HEK293T (cell line): ENCODE measurements around the gene ICOSLG.

ENCODE experiments used
- CTCF ChIA-PET: fragments of 350-600 bp; formaldehyde crosslinking; extraction: SDS; loops from one replicate; lab custom pipeline; 2021; ENCODE audit warnings: antibody characterized with exemption, inconsistent platforms; lab: Yijun Ruan, JAX
- POLR2A ChIA-PET: fragments of 350-600 bp; formaldehyde crosslinking; extraction: SDS; loops from one replicate; lab custom pipeline; 2020; ENCODE audit warnings: antibody characterized with exemption, inconsistent platforms; lab: Yijun Ruan, JAX
- DNase-seq: peaks from one replicate; pipeline ENCODE4 v3.0.0; 2012; ENCODE audit warnings: mixed read lengths; ENCODE audit errors: extremely low spot score
- ARNT ChIP-seq: fragments of 450-650 bp; IDR thresholded peaks from 2 replicates; pipeline ENCODE4 v1.6.1; 2017; ENCODE audit warnings: mild to moderate bottlenecking
- BHLHE40 ChIP-seq: fragments of 450-650 bp; IDR thresholded peaks from 2 replicates; pipeline ENCODE4 v1.6.1; 2016; ENCODE audit warnings: mild to moderate bottlenecking, moderate library complexity, borderline replicate concordance
- CTBP1 ChIP-seq: fragments of 450-650 bp; IDR thresholded peaks from 2 replicates; pipeline ENCODE4 v1.6.1; 2016; ENCODE audit warnings: borderline replicate concordance
- ELF4 ChIP-seq: fragments of 450-650 bp; IDR thresholded peaks from 2 replicates; pipeline ENCODE4 v1.6.1; 2017; ENCODE audit warnings: antibody characterized with exemption
- FOXA1 ChIP-seq: fragments of 450-650 bp; IDR thresholded peaks from 2 replicates; pipeline ENCODE4 v1.6.1; 2016; ENCODE audit warnings: mild to moderate bottlenecking
- FOXK2 ChIP-seq: fragments of 450-650 bp; IDR thresholded peaks from 2 replicates; pipeline ENCODE4 v1.6.1; 2016; ENCODE audit warnings: mild to moderate bottlenecking
- FOXM1 ChIP-seq: fragments of 450-650 bp; IDR thresholded peaks from 2 replicates; pipeline ENCODE4 v1.6.1; 2017; ENCODE audit warnings: mild to moderate bottlenecking, borderline replicate concordance
- HDGF ChIP-seq: fragments of 450-650 bp; IDR thresholded peaks from 2 replicates; pipeline ENCODE4 v1.6.1; 2017; ENCODE audit warnings: antibody characterized with exemption, borderline replicate concordance
- L3MBTL2 ChIP-seq: fragments of 450-650 bp; conservative IDR thresholded peaks from 2 replicates; pipeline ENCODE4 v1.6.1; 2016; ENCODE audit warnings: mild to moderate bottlenecking
- LEF1 ChIP-seq: fragments of 450-650 bp; IDR thresholded peaks from 2 replicates; pipeline ENCODE4 v1.6.1; 2017; ENCODE audit warnings: mild to moderate bottlenecking, borderline replicate concordance
- NFRKB ChIP-seq: fragments of 450-650 bp; IDR thresholded peaks from 2 replicates; pipeline ENCODE4 v1.6.1; 2016; ENCODE audit warnings: mild to moderate bottlenecking, moderate library complexity
- PKNOX1 ChIP-seq: fragments of 450-650 bp; IDR thresholded peaks from 2 replicates; pipeline ENCODE4 v1.6.1; 2016
- SP1 ChIP-seq: fragments of 450-650 bp; IDR thresholded peaks from 2 replicates; pipeline ENCODE4 v1.6.1; 2017
- SUZ12 ChIP-seq: fragments of 450-650 bp; IDR thresholded peaks from 2 replicates; pipeline ENCODE4 v1.6.1; 2016; ENCODE audit warnings: mild to moderate bottlenecking
- TARDBP ChIP-seq: fragments of 450-650 bp; IDR thresholded peaks from 2 replicates; pipeline ENCODE4 v1.6.1; 2016
- ZNF384 ChIP-seq: fragments of 450-650 bp; IDR thresholded peaks from 2 replicates; pipeline ENCODE4 v1.6.1; 2016

ICOSLG gene

DNA sequence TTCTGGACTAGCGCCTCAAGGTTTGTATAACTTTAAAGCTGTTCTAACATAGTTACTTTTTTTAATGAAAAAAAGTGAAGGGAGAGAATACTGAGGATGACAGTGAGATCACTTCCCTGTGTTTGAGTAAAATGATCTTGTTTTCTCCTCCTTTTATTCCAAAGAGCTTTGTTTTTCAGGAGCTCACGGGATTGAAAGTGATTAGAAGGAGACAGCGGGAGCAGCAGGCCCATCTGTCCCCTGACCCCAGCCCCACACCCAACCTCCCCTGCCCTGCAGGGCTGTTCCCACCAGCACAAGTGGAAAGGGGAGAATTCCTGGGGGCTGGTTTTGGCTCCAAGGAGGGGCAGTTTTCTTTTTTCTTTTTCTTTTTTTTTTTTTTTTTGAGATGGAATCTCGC lies 23.0 kb upstream of the ICOSLG start:
- ChIA-PET POLR2A (no interaction called here), CTCF (no interaction called here)
- TF ChIP-seq CTBP1 (no peak), L3MBTL2 (no peak), NFRKB (no peak), SP1 (no peak), FOXA1 (no peak), HDGF (no peak), BHLHE40 (no peak), SUZ12 (no peak), ZNF384 (no peak), TARDBP (no peak), FOXK2 (no peak), ARNT (no peak), LEF1 (no peak), ELF4 (no peak), PKNOX1 (no peak), FOXM1 (no peak)
- DNase-seq: no peak

- POLR2A ChIA-PET: no interaction called here
- DNase-seq: no peak
- no peak for TF ChIP-seq ZNF384
- no peak for TF ChIP-seq HDGF
- TF ChIP-seq SUZ12: no peak
- no peak for TF ChIP-seq FOXK2
- TF ChIP-seq PKNOX1: no peak
- TF ChIP-seq LEF1: no peak
- TF ChIP-seq FOXM1: no peak
- no peak for TF ChIP-seq CTBP1
- TF ChIP-seq NFRKB: no peak
- TF ChIP-seq L3MBTL2: no peak
- no peak for TF ChIP-seq BHLHE40
- TF ChIP-seq ELF4: no peak
- TF ChIP-seq ARNT: no peak
- TF ChIP-seq SP1: no peak
- CTCF ChIA-PET: no interaction called here
These were observed 22.5 kb upstream of the ICOSLG start for GRCh38 chr21:44263221-44263760.

- no peak for TF ChIP-seq ARNT
- TF ChIP-seq ZNF384: no peak
- no peak for TF ChIP-seq SUZ12
- TF ChIP-seq CTBP1: no peak
- no peak for TF ChIP-seq LEF1
- no peak for TF ChIP-seq HDGF
- no peak for TF ChIP-seq FOXA1
- TF ChIP-seq ELF4: no peak
- TF ChIP-seq FOXK2: no peak
- TF ChIP-seq SP1: no peak
- TF ChIP-seq FOXM1: no peak
- no peak for TF ChIP-seq BHLHE40
- no peak for TF ChIP-seq L3MBTL2
- no peak for TF ChIP-seq NFRKB
- TF ChIP-seq PKNOX1: no peak
- TF ChIP-seq TARDBP: no peak
- DNase-seq: no peak
- CTCF ChIA-PET: no interaction called here
- POLR2A ChIA-PET: no interaction called here
These were observed 21.8 kb upstream of the ICOSLG start for GRCh38 chr21:44262338-44263056.

- ChIA-PET POLR2A (no interaction called here), CTCF (no interaction called here)
- no peak for DNase-seq
- TF ChIP-seq NFRKB: no peak
- TF ChIP-seq ZNF384: no peak
These were observed 21.0 kb upstream of the ICOSLG start, which contains the start of gene DNMT3L for GRCh38 chr21:44261675-44262295. TSS of gene DNMT3L (minus strand) at chr21:44261897. CDS start at chr21:44261259, 638 bp downstream.

- POLR2A ChIA-PET: no interaction called here
- DNase-seq: no peak
- CTCF ChIA-PET: no interaction called here
- no peak for TF ChIP-seq HDGF
- no peak for TF ChIP-seq FOXM1
- TF ChIP-seq BHLHE40: no peak
- no peak for TF ChIP-seq SP1
- TF ChIP-seq TARDBP: no peak
- no peak for TF ChIP-seq ZNF384
- no peak for TF ChIP-seq CTBP1
- no peak for TF ChIP-seq FOXK2
- no peak for TF ChIP-seq ARNT
- no peak for TF ChIP-seq SUZ12
- no peak for TF ChIP-seq LEF1
- TF ChIP-seq ELF4: no peak
- no peak for TF ChIP-seq FOXA1
- no peak for TF ChIP-seq NFRKB
- TF ChIP-seq L3MBTL2: no peak
- TF ChIP-seq PKNOX1: no peak
These were observed 20.3 kb upstream of the ICOSLG start for GRCh38 chr21:44260791-44261631.
